Vagina (tissue), 2 donors: ENCODE measurements around the gene WDR7. TPM values are rescaled to one million over a fixed set of nuclear protein-coding genes. Genes with fewer than 3 reads are reported as not detected.

Source experiments
- DNase-seq, 2 donors: peaks; one replicate each; pipeline ENCODE4 v3.0.0-alpha.2; 2017; ENCODE audit errors: extremely low spot score in 2 of 2
- H3K27ac ChIP-seq: fragments of 200-600 bp; sonication (generic); one replicate; pipeline ENCODE4 v1.5.1; 2019
- H3K27me3 ChIP-seq: fragments of 200-600 bp; sonication (generic); one replicate; pipeline ENCODE4 v1.5.1; 2019
- H3K36me3 ChIP-seq, 2 donors: fragments of 200-600 bp; sonication (generic); one replicate each; pipeline ENCODE4 v1.5.1; 2017 to 2019
- H3K4me1 ChIP-seq: fragments of 200-600 bp; sonication (generic); one replicate; pipeline ENCODE4 v1.5.1; 2019
- H3K4me3 ChIP-seq, 2 donors: fragments of 200-600 bp; sonication (generic); 1 replicate in 1 of 2; 2 replicates in 1 of 2; pipeline ENCODE4 v1.5.1; 2016 to 2019
- H3K9me3 ChIP-seq: fragments of 200-600 bp; sonication (generic); one replicate; pipeline ENCODE4 v1.5.1; 2019
- POLR2A ChIP-seq, 2 donors: fragments of 450-650 bp; IDR thresholded peaks; one replicate each; pipeline ENCODE4 v1.6.1; 2017; ENCODE audit warnings: antibody characterized with exemption in 2 of 2, mild to moderate bottlenecking in 2 of 2, moderate library complexity in 2 of 2
- POLR2AphosphoS5 ChIP-seq, 2 donors: sonication (generic); formaldehyde crosslinking; IDR thresholded peaks; one replicate each; pipeline ENCODE4 v1.9.0; 2017; ENCODE audit warnings: antibody characterized with exemption in 2 of 2, mild to moderate bottlenecking in 2 of 2, low read depth in 1 of 2; ENCODE audit not compliant: insufficient read depth in 1 of 2
- intact Hi-C: fragments of 100-400 bp; cut with DNase I; formaldehyde crosslinking; loops from one replicate; pipeline ENCODE4 v1.15.1; 2023
- total RNA-seq: library from RNA; depleted of rRNA; stranded (reverse); fragments of >200 nt; gene quantifications from one replicate; pipeline ENCODE4 v1.2.3, GENCODE V29; 2016
- TF ChIP-seq, protein P1 (sequence below), 3 experiments: fragments of 450-650 bp in 2 of 3; fragments of 200-600 bp in 1 of 3; sonication (generic) in 1 of 3; IDR thresholded peaks; one replicate each; pipeline ENCODE4 v1.5.1; 2017 to 2019; ENCODE audit warnings: antibody characterized with exemption in 3 of 3, mild to moderate bottlenecking in 2 of 3, moderate library complexity in 2 of 3

Gene WDR7
- total RNA-seq, 1 donor from 2014 or later = 26.3 TPM

DNA sequence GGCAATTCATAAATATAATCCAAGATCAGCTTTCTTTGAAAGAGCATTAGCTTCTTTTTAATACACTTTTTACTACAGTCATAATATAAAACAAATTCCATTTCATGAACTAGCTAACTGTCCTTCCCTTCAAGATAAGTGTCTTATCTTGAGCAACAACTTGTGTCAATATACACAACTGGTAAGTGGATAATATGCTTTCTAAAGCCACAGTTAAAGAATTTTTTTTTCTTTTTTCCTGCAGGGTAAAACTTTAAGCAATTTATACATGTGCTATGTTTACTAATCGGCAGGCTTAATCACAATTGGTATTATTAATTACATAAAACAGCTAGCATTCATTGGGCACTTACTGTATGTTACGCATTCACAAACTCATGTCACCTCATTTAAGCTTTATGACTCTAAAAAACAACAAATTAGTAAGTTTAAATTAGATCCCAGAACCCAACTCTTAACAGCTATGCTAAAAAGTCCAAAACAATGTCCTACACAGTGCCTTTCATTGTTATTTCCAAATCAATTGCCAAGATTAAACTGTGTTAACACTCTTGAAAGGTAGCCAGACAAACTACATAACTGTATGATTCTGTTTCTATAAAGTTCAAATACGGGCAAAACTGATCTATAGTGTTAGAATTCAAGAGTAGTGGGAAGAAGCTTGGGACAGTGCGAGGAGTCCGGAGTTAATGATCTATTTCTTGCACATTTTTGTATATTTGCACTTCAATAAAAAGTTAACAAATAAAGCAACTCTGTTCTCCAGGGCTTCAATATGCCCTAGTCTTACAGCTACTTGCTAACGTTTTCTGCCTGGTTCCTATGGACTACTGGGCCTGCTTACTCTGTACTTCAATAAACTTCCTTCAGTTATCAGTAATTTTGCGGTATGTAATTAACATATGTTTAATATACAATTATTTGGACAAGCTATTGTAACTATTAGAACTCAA lies 18.8 kb upstream of the WDR7 start:
- TF ChIP-seq, protein P1, sequence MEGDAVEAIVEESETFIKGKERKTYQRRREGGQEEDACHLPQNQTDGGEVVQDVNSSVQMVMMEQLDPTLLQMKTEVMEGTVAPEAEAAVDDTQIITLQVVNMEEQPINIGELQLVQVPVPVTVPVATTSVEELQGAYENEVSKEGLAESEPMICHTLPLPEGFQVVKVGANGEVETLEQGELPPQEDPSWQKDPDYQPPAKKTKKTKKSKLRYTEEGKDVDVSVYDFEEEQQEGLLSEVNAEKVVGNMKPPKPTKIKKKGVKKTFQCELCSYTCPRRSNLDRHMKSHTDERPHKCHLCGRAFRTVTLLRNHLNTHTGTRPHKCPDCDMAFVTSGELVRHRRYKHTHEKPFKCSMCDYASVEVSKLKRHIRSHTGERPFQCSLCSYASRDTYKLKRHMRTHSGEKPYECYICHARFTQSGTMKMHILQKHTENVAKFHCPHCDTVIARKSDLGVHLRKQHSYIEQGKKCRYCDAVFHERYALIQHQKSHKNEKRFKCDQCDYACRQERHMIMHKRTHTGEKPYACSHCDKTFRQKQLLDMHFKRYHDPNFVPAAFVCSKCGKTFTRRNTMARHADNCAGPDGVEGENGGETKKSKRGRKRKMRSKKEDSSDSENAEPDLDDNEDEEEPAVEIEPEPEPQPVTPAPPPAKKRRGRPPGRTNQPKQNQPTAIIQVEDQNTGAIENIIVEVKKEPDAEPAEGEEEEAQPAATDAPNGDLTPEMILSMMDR (IDR thresholded peaks at IDR 0.05) = no peak
- TF ChIP-seq POLR2AphosphoS5 (IDR thresholded peaks at IDR 0.05; ENCODE audit: insufficient read depth in 1 of 2, low read depth in 1 of 2) (no peak), POLR2A (IDR thresholded peaks at IDR 0.05) (no peak)
- H3K27me3 ChIP-seq = no peaks in the 10 kb centered on the region
- H3K9me3 ChIP-seq = no peaks in the 10 kb centered on the region
- no peak overlapping the region for H3K27ac ChIP-seq
- DNase-seq = no peak
- no peak overlapping the region for H3K4me3 ChIP-seq
- intact Hi-C loops = no loop called here
- H3K36me3 ChIP-seq = no peaks in the 10 kb centered on the region
- peaks cover 73% of the 10 kb centered on the region for H3K4me1 ChIP-seq

DNA sequence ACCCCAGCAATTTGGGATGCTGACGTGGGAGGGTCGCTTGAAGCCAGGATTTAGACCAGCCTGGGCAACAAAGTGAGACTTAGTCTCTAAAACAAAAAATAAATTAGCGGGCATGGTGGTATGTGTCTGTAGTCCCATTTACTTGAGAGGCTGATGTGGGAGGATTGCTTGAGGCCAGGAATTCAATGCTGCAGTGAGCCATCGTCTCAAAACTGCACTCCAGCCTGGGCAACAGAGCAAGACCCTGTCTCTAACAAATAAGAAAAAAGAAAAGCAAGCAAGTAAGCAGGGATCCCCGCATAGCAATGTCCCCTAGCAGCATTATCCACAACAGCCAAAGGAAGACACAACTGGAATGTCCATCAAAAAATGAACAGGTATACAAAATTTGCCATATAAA lies 16.2 kb upstream of the WDR7 start:
- no peak overlapping the region for H3K4me3 ChIP-seq
- H3K27me3 ChIP-seq = no peaks in the 10 kb centered on the region
- TF ChIP-seq POLR2A (IDR thresholded peaks at IDR 0.05) (no peak), POLR2AphosphoS5 (IDR thresholded peaks at IDR 0.05; ENCODE audit: insufficient read depth in 1 of 2, low read depth in 1 of 2) (no peak)
- TF ChIP-seq, protein P1 (IDR thresholded peaks at IDR 0.05) = no peak
- H3K4me1 ChIP-seq = peaks cover 49% of the 10 kb centered on the region
- intact Hi-C loops = no loop called here
- H3K27ac ChIP-seq = no peak overlapping the region
- H3K9me3 ChIP-seq = no peaks in the 10 kb centered on the region
- no peak for DNase-seq
- H3K36me3 ChIP-seq = no peaks in the 10 kb centered on the region

DNA sequence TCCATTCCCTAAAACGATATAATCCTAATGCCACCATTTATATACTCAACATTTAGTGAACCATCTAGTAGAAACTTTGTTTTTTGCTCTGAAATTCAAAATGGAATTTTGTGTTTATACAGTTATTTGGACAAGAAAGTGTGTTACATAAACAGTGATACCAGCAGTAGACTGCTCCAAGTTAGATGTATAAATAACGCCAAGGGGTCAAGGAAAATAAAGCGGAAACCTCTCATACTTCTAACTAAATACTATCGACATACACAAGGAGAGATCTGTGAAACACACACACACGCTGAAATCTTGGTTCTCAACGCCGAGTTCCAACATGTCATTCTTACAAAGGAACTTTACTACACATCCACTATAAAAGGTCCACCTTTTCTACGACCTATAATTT lies 14.0 kb upstream of the WDR7 start:
- DNase-seq = no peak
- TF ChIP-seq POLR2AphosphoS5 (IDR thresholded peaks at IDR 0.05; ENCODE audit: insufficient read depth in 1 of 2, low read depth in 1 of 2) (no peak), POLR2A (IDR thresholded peaks at IDR 0.05) (no peak)
- TF ChIP-seq, protein P1 (IDR thresholded peaks at IDR 0.05) = no peak
- no peaks in the 10 kb centered on the region for H3K9me3 ChIP-seq
- intact Hi-C loops = no loop called here
- no peaks in the 10 kb centered on the region for H3K36me3 ChIP-seq
- no peaks in the 10 kb centered on the region for H3K27me3 ChIP-seq
- peaks cover 34% of the 10 kb centered on the region for H3K4me1 ChIP-seq
- peak overlapping the region; percentile 86 to 89 for H3K4me3 ChIP-seq
- peak overlapping the region; percentile 96 for H3K27ac ChIP-seq

GRCh38 chr18:56637711-56638231 lies 13.4 kb upstream of the WDR7 start:
- Histone ChIP-seq H3K27ac (peak overlapping the region; percentile 96), H3K4me1 (peaks cover 34% of the 10 kb centered on the region)
- intact Hi-C loops = no loop called here

More at GRCh38 chr18:56637711-56638231, 13.4 kb upstream of the WDR7 start:
- no peaks in the 10 kb centered on the region for H3K36me3 ChIP-seq
- H3K4me3 ChIP-seq = peak overlapping the region; percentile 86 to 89
- TF ChIP-seq POLR2A (IDR thresholded peaks at IDR 0.05) = no peak
- TF ChIP-seq, protein P1 (IDR thresholded peaks at IDR 0.05) = no peak
- no peak for TF ChIP-seq POLR2AphosphoS5 (IDR thresholded peaks at IDR 0.05; ENCODE audit: insufficient read depth in 1 of 2, low read depth in 1 of 2)
- DNase-seq = no peak
- H3K9me3 ChIP-seq = no peaks in the 10 kb centered on the region
- H3K27me3 ChIP-seq = no peaks in the 10 kb centered on the region
